Femur (tissue), 1 donor: ENCODE data around the gene TMEM117.

Source experiments
- DNase-seq: peaks from one replicate; pipeline ENCODE4 v3.0.0-alpha.2; 2017

The TMEM117 gene

GRCh38 chr12:44389896-44390295 is 554.0 kb downstream of the TMEM117 start:
- DNase-seq: no peak

- no peak for DNase-seq
Measured at GRCh38 chr12:44397631-44398030, 561.8 kb downstream of the TMEM117 start.

DNA sequence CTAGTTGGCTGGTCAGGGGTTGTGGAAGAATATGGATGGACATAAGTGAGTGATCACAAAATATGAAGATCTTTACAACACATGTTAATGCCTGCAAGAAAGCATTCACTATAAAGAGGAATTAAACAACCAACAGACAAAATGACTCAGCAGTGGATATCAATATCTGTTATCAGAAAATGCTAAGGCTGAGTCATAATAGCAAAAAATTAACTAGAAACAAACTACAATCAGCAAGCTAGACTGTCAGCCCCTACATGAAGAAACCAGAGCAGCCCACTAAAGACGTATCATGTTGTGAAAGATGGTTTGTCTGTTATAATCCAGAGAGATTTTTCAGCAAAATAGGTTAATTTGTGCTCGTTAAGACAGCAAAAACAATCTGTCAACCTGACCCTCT is 567.3 kb downstream of the TMEM117 start:
- DNase-seq: no peak

GRCh38 chr12:44405297-44405696 is 569.4 kb downstream of the TMEM117 start:
- no peak for DNase-seq

DNA sequence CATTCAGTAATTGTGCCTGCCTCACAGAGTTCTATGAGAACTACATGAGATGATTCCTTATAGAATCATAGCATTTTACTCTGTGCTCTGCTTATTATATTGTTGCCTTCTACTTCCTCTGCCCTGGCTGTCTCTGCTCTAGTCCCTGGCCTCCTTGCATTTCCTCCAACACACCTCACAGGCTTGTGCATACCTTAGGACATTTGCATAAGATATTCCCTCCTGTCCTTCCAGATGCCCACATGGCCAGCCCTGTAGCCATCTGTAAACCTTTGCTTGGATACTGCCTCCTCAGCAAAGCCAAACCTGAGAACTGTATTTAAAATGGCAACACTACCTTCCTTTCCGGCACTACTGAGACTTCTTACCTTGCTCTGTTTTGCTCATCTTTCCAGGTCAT is 586.7 kb downstream of the TMEM117 start:
- no peak for DNase-seq

DNA sequence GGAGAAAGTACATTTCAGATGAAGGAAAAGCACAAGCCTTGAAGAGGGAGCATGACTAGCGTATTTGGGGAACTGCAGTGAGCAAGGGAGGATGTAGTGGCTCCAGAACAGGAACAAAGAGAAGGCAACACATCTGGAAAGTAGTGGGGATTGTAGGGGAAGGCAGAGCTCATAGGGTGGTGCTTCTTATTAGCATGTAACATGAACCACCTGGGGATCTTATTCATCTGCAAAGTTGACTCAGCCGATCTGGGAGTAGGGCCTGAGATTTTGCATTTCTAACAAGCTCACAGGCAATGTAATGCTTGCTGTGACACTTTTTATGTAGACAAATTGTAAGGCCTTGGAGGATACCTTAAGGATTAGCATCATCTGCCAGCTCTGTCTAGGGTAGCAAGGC is 592.9 kb downstream of the TMEM117 start:
- DNase-seq: no peak

DNA sequence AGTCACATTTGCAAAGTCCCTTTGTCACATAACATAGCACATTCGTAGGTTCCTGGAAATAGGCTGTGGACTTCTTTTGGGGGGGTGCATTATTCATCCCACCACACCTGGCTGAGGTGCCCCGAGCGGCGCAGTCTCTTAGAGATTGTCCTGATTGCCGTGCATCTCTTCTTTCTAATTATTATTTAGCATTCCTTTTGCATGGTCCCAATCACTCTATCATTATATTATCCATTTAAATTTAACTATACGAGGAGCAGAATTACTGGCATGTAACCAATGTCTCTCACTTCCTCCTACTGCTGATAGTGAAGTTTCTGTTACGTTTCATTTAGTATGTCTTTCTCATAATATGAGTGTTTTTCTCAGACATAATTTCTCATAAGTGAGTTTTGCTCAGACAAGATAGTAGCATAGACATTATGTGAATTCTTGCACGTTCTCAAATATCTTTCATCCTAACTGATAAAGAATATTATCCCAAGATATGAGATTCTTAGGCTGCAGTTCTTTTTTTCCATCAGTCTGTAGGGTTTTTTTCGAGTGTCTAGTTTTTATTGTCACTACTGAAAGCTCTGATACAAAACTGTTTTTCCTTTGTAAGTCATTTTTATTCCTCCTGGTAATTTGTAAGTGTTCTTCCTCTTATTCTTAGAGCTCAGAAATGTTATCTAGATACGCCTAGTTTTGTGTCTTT is 595.9 kb downstream of the TMEM117 start:
- DNase-seq: no peak

DNA sequence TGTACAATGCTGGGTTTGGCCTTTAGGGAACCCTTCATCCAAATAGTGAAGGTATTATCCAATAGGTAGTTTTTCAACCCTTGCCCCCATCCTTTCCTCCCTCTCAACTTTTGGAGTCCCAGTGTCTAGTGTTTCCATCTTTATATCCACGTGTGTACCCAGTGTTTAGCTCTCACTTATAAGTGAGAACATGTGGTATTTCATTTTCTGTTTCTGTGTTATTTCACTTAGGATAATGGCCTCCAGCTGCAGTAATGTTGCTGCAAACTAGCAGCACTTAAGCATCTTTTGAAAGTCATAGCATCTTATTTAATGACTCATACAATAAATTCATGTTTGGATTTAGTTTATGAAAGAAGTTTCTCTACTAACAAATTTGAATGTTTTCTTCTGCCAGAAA is 597.8 kb downstream of the TMEM117 start:
- DNase-seq: no peak

- no peak for DNase-seq
Measured at GRCh38 chr12:44436756-44437155, 600.9 kb downstream of the TMEM117 start.
